Activated T-cell treated with anti-CD3 and anti-CD28 coated beads, Interleukin-2, amount 50 U/mL, for 72 hours (primary cell): ENCODE results near the gene PRKN. TPM values are rescaled to one million over a fixed set of nuclear protein-coding genes. Genes with fewer than 3 reads are reported as not detected.
"Not testable (repeated sequence)": the region's sequence is repeated elsewhere in the genome, so short reads cannot be mapped to it uniquely, and the experiment has no call there.

Source experiments
- ATAC-seq, 2 donors: fragments of 150-1000 bp; cut with Tn5 transposase; replicated peaks in 1 of 2; 2 replicates each; pipeline ENCODE4 v1.10.0; 2021; ENCODE audit warnings: moderate library complexity in 2 of 2, mild to moderate bottlenecking in 1 of 2
- DNase-seq, 2 donors: peaks; one replicate each; pipeline ENCODE4 v3.0.0; 2021 to 2022; ENCODE audit warnings: mixed read lengths in 1 of 2
- H3K27ac Mint-ChIP-seq: one replicate; pipeline ENCODE4 v1.8.0; 2022; ENCODE audit warnings: mild to moderate bottlenecking, moderate library complexity, mixed read lengths
- H3K27me3 Mint-ChIP-seq: one replicate; pipeline ENCODE4 v1.8.0; 2022; ENCODE audit warnings: low read depth, mixed read lengths
- H3K36me3 Mint-ChIP-seq, 2 donors: one replicate each; pipeline ENCODE4 v1.8.0; 2022; ENCODE audit warnings: mixed read lengths in 2 of 2, mild to moderate bottlenecking in 1 of 2; ENCODE audit not compliant: insufficient read depth in 2 of 2
- H3K4me1 Mint-ChIP-seq: one replicate; pipeline ENCODE4 v1.8.0; 2022; ENCODE audit warnings: low read depth, mixed read lengths
- H3K4me3 Mint-ChIP-seq, 2 donors: one replicate each; pipeline ENCODE4 v1.8.0; 2022; ENCODE audit warnings: mild to moderate bottlenecking in 2 of 2, mixed read lengths in 2 of 2, moderate library complexity in 2 of 2
- H3K9me3 Mint-ChIP-seq, 2 donors: one replicate each; pipeline ENCODE4 v1.8.0; 2022; ENCODE audit warnings: mixed read lengths in 2 of 2
- total RNA-seq, 2 donors: library from RNA; stranded (reverse); gene quantifications; one replicate each; pipeline ENCODE4 v1.2.3, GENCODE V29; 2022

Gene PRKN
- total RNA-seq, 2 donors from 2014 or later = 2.5 to 2.8 TPM

- not testable (repeated sequence) for H3K4me3 Mint-ChIP-seq, ATAC-seq, H3K36me3 Mint-ChIP-seq, H3K27ac Mint-ChIP-seq, H3K4me1 Mint-ChIP-seq, H3K9me3 Mint-ChIP-seq, DNase-seq, H3K27me3 Mint-ChIP-seq
Measured at GRCh38 chr6:162531391-162531790, 196.2 kb downstream of the PRKN start.

DNA sequence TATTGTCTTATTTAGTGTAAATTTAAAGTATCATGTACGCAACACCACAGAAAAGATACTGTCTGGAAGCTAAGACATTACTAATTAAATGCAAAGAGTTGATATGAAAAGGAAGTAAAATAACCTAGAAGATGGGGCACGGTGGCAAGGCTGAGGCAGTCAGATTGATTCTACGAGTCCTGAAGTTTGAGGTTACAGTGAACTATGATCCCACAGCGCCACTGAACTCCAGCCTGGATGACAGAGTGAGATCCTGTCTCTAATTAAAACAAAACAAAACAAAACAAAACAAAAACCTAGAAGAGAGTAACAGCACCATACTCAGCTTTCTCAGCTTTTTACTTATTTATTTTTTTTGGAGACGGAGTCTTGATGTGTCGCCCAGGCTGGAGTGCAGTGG is 199.0 kb downstream of the PRKN start:
- no peak overlapping the region for H3K4me3 Mint-ChIP-seq
- H3K9me3 Mint-ChIP-seq = no peaks in the 10 kb centered on the region
- H3K27ac Mint-ChIP-seq = no peak overlapping the region
- ATAC-seq (no peak), DNase-seq (no peak)
- H3K27me3 Mint-ChIP-seq = no peaks in the 10 kb centered on the region
- H3K36me3 Mint-ChIP-seq = no peaks in the 10 kb centered on the region
- no peaks in the 10 kb centered on the region for H3K4me1 Mint-ChIP-seq

GRCh38 chr6:162526960-162527359 is 200.6 kb downstream of the PRKN start:
- H3K27me3 Mint-ChIP-seq = no peaks in the 10 kb centered on the region
- no peaks in the 10 kb centered on the region for H3K9me3 Mint-ChIP-seq
- H3K36me3 Mint-ChIP-seq = peaks cover 0 to 3% of the 10 kb centered on the region in 2 donors
- H3K4me3 Mint-ChIP-seq = no peak overlapping the region
- no peak overlapping the region for H3K27ac Mint-ChIP-seq
- no peak for DNase-seq
- no peaks in the 10 kb centered on the region for H3K4me1 Mint-ChIP-seq
- ATAC-seq = no peak

- Mint-ChIP-seq H3K9me3 (no peaks in the 10 kb centered on the region), H3K27me3 (no peaks in the 10 kb centered on the region), H3K4me1 (no peaks in the 10 kb centered on the region), H3K27ac (no peak overlapping the region), H3K36me3 (peaks cover 0 to 3% of the 10 kb centered on the region in 2 donors), H3K4me3 (no peak overlapping the region)
- ATAC-seq = no peak
- no peak for DNase-seq
Measured at GRCh38 chr6:162525181-162525580, 202.4 kb downstream of the PRKN start.

- no peaks in the 10 kb centered on the region for H3K4me1 Mint-ChIP-seq
- no peaks in the 10 kb centered on the region for H3K27me3 Mint-ChIP-seq
- H3K36me3 Mint-ChIP-seq = no peaks in the 10 kb centered on the region
- no peaks in the 10 kb centered on the region for H3K9me3 Mint-ChIP-seq
- H3K4me3 Mint-ChIP-seq = no peak overlapping the region
- H3K27ac Mint-ChIP-seq = no peak overlapping the region
- DNase-seq = no peak
- no peak for ATAC-seq
Measured at GRCh38 chr6:162512744-162513143, 214.8 kb downstream of the PRKN start.

DNA sequence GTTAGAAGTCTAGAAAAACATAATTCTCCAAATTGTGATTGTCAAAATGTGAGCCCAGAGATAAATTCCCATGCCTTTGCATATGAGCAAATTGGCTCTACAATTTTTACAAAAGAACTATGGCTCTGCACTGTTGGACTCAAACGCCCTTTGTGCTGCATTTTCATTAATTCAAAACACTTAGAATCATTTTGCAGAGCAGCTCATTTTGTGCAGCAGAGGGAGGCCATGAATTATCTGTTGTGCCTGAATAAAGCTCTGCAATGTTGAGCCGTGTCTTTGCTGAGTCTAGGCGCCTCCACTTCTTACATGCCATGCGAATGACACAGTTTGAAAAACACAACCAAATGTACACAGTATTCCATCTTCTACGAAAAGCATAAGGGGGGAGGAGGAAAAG is 230.2 kb downstream of the PRKN start:
- ATAC-seq (no peak), DNase-seq (no peak)
- Mint-ChIP-seq H3K36me3 (no peaks in the 10 kb centered on the region), H3K4me1 (no peaks in the 10 kb centered on the region), H3K4me3 (no peak overlapping the region), H3K9me3 (peaks cover 2% of the 10 kb centered on the region in 2 donors), H3K27ac (no peak overlapping the region), H3K27me3 (no peaks in the 10 kb centered on the region)

- Mint-ChIP-seq H3K9me3 (peaks cover 2% of the 10 kb centered on the region in 2 donors), H3K27ac (no peak overlapping the region), H3K4me3 (no peak overlapping the region), H3K27me3 (no peaks in the 10 kb centered on the region), H3K36me3 (peaks cover 0 to 1% of the 10 kb centered on the region in 2 donors), H3K4me1 (no peaks in the 10 kb centered on the region)
- no peak for ATAC-seq
- DNase-seq = no peak
Measured at GRCh38 chr6:162493917-162494316, 233.6 kb downstream of the PRKN start.

DNA sequence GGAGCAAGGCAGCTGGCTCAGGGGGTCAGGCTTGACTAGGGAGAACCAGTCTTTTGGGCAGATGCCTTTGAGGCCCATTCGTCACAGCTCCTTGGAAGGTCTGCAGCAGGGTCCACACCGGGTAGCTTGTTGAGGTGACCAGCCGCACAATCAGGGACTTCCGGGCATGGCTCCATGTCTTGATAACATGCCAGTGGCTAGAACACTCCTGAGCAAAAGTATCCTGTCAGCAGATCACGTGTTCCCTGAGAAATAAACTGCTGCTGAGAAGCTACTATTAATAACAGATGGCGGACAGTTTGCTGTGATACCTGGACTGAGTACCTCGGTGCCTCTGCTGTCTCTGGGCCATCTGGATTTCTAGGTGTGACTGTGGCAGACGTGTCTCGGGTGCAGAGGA is 235.9 kb downstream of the PRKN start:
- no peak overlapping the region for H3K27ac Mint-ChIP-seq
- DNase-seq (no peak), ATAC-seq (no peak)
- H3K4me3 Mint-ChIP-seq = no peak overlapping the region
- no peaks in the 10 kb centered on the region for H3K4me1 Mint-ChIP-seq
- no peaks in the 10 kb centered on the region for H3K27me3 Mint-ChIP-seq
- H3K9me3 Mint-ChIP-seq = no peaks in the 10 kb centered on the region
- H3K36me3 Mint-ChIP-seq = peaks cover 0 to 4% of the 10 kb centered on the region in 2 donors

DNA sequence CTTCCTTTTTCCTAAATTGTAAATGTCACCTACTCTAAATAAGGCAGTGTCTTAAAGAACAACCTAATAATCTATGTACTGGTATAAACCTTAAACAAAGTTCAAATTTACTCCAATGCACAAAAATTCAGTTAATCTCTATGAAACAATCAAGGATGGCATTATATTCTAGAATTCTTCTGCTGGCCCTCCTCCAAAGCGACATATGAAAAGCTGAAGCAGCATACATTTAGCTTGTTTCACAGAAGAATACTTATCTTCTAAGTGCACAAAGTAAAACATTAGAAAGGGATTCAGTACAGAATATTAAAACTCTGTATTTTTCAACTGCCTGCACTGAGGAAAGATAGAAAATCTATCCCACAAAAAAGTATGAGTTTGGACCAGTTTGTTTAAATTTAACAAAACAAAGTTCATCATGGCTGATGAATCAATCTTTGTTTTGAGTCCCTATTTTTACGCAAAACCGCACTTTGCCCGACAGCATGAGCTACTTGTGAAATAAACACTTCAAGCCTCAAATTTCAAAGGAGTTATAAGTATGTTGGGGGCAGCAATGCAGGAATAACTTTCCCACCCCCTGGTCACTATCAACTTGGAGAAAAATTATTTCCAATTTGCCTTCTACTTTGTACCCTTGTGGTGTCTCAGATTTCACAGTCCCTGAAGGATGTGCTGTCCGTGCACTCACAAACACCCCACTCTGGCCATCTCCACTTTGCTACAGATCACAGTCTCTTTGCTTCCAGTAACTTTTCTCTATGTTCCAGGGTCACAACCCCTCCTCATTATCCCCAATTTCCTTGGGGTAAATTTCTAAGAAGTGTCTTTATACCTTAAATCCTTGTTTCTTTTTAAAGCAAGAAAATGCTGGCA is 238.2 kb downstream of the PRKN start:
- no peaks in the 10 kb centered on the region for H3K9me3 Mint-ChIP-seq
- H3K4me1 Mint-ChIP-seq = no peaks in the 10 kb centered on the region
- ATAC-seq = no peak
- H3K27ac Mint-ChIP-seq = no peak overlapping the region
- H3K4me3 Mint-ChIP-seq = no peak overlapping the region
- H3K36me3 Mint-ChIP-seq = peaks cover 0 to 4% of the 10 kb centered on the region in 2 donors
- DNase-seq = no peak
- H3K27me3 Mint-ChIP-seq = no peaks in the 10 kb centered on the region

- ATAC-seq = no peak
- peaks cover 0 to 4% of the 10 kb centered on the region in 2 donors for H3K36me3 Mint-ChIP-seq
- no peak overlapping the region for H3K4me3 Mint-ChIP-seq
Measured at GRCh38 chr6:162488444-162488843, 239.1 kb downstream of the PRKN start.

GRCh38 chr6:162485464-162485863 is 242.1 kb downstream of the PRKN start:
- no peaks in the 10 kb centered on the region for H3K27me3 Mint-ChIP-seq
- H3K27ac Mint-ChIP-seq = no peak overlapping the region
- no peaks in the 10 kb centered on the region for H3K9me3 Mint-ChIP-seq
- no peak for DNase-seq
- no peak for ATAC-seq
- H3K36me3 Mint-ChIP-seq = peaks cover 0 to 3% of the 10 kb centered on the region in 2 donors
- H3K4me3 Mint-ChIP-seq = no peak overlapping the region
- H3K4me1 Mint-ChIP-seq = no peaks in the 10 kb centered on the region

More at GRCh38 chr6:162488444-162488843, 239.1 kb downstream of the PRKN start:
- no peak for DNase-seq
- Mint-ChIP-seq H3K27me3 (no peaks in the 10 kb centered on the region), H3K4me1 (no peaks in the 10 kb centered on the region), H3K27ac (no peak overlapping the region), H3K9me3 (no peaks in the 10 kb centered on the region)

GRCh38 chr6:162481938-162482337 is 245.6 kb downstream of the PRKN start:
- no peaks in the 10 kb centered on the region for H3K27me3 Mint-ChIP-seq
- no peak overlapping the region for H3K27ac Mint-ChIP-seq
- no peak overlapping the region for H3K4me3 Mint-ChIP-seq
- ATAC-seq (no peak), DNase-seq (no peak)
- H3K4me1 Mint-ChIP-seq = no peaks in the 10 kb centered on the region
- no peaks in the 10 kb centered on the region for H3K9me3 Mint-ChIP-seq
- H3K36me3 Mint-ChIP-seq = no peaks in the 10 kb centered on the region

GRCh38 chr6:162481320-162481719 is 246.2 kb downstream of the PRKN start:
- no peak for DNase-seq
- ATAC-seq = no peak
- H3K36me3 Mint-ChIP-seq = no peaks in the 10 kb centered on the region
- H3K9me3 Mint-ChIP-seq = no peaks in the 10 kb centered on the region
- no peaks in the 10 kb centered on the region for H3K4me1 Mint-ChIP-seq
- no peak overlapping the region for H3K27ac Mint-ChIP-seq
- H3K27me3 Mint-ChIP-seq = no peaks in the 10 kb centered on the region
- H3K4me3 Mint-ChIP-seq = no peak overlapping the region

- Mint-ChIP-seq H3K4me1 (no peaks in the 10 kb centered on the region), H3K27me3 (no peaks in the 10 kb centered on the region), H3K27ac (no peak overlapping the region), H3K36me3 (peaks cover 0 to 2% of the 10 kb centered on the region in 2 donors), H3K4me3 (no peak overlapping the region), H3K9me3 (peaks cover 0 to 2% of the 10 kb centered on the region in 2 donors)
- no peak for ATAC-seq
- DNase-seq = no peak
Measured at GRCh38 chr6:162478192-162478671, 249.3 kb downstream of the PRKN start.
